ENCODE data around the gene SERINC3.
"Not testable (repeated sequence)": the region's sequence is repeated elsewhere in the genome, so short reads cannot be mapped to it uniquely, and the experiment has no call there.

Gene SERINC3

GRCh38 chr20:44521484-44522481, at the start of gene SERINC3:
TSS of gene SERINC3 (minus strand) at chr20:44522070. CDS start at chr20:44521951, 119 bp downstream.
- in situ Hi-C loops (cut with HindIII; ENCODE audit: low sequenced_read_pairs): no loop called here

- in situ Hi-C loops (cut with HindIII; ENCODE audit: low sequenced_read_pairs): no loop called here
Measured at GRCh38 chr20:44571362-44571988, 49.6 kb upstream of the SERINC3 start.

GRCh38 chr20:44570367-44570766, 48.5 kb upstream of the SERINC3 start:
- in situ Hi-C loops (cut with HindIII; ENCODE audit: low sequenced_read_pairs): no loop called here

- in situ Hi-C loops (cut with HindIII; ENCODE audit: low sequenced_read_pairs): no loop called here
Measured at GRCh38 chr20:44566811-44567210, 44.9 kb upstream of the SERINC3 start.

DNA sequence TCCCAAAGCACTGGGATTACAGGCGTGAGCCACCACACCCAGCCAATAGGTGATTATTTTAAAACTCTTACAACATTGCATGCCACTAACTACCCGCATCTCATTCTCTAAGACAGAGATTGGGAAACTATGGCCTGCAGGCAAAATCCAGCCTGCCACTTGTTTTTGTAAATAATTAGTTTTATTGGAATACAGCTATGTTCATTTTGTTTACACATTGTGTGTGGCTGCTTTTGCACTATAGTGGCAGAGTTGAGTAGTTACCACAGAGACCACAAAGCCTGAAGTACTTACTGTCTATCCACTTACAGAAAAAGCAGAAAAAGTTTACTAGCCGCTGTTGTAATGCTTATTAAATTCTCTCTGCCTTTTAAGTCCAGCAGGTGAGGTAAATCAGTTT, 44.1 kb upstream of the SERINC3 start:
- in situ Hi-C loops (cut with HindIII; ENCODE audit: low sequenced_read_pairs): no loop called here

GRCh38 chr20:44561876-44562275, 40.0 kb upstream of the SERINC3 start:
- in situ Hi-C loops (cut with HindIII; ENCODE audit: low sequenced_read_pairs): no loop called here

DNA sequence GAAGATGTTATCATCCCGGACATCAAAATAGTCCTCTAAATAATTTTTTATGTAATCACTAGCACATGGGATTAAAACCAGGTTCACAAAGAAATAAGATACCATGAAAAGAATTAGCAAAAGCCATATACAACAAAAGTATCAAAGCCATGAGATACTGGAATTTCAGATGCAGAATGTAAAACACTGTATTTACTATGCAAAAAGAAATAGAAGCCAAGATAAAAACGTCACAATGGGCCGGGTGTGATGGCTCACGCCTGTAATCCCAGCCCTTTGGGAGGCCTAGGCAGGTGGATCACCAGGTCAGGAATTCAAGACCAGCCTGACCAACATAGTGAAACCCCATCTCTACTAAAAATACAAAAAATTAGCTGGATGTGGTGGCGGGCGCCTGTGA, 38.9 kb upstream of the SERINC3 start:
- in situ Hi-C loops (cut with HindIII; ENCODE audit: low sequenced_read_pairs): not testable (repeated sequence)

GRCh38 chr20:44560229-44560628, 38.4 kb upstream of the SERINC3 start:
- in situ Hi-C loops (cut with HindIII; ENCODE audit: low sequenced_read_pairs): no loop called here

DNA sequence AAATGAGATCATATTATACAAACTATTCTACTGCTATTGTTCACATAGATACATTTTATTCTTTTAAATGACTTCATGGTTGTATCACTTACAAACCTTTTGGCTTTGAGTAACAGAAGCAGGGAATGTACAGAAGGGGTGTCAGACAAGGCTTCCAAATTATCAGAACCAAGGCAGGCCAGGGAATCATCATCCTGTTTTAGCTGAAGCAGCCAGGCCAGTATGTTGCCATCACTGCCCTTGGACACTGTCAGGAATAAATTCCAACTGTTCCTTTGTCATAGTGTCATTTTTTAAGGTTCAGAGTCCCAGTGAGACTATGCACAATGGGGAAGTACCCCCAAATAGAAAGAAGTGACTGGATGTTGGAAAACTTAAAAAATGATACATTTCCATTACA, 37.4 kb upstream of the SERINC3 start:
- in situ Hi-C loops (cut with HindIII; ENCODE audit: low sequenced_read_pairs): no loop called here

GRCh38 chr20:44552950-44553908, 31.4 kb upstream of the SERINC3 start:
- in situ Hi-C loops (cut with HindIII; ENCODE audit: low sequenced_read_pairs): loop anchor here (5.0 kb wide), 1 partner anchor 39 kb away; no protein-coding TSS in a partner anchor

DNA sequence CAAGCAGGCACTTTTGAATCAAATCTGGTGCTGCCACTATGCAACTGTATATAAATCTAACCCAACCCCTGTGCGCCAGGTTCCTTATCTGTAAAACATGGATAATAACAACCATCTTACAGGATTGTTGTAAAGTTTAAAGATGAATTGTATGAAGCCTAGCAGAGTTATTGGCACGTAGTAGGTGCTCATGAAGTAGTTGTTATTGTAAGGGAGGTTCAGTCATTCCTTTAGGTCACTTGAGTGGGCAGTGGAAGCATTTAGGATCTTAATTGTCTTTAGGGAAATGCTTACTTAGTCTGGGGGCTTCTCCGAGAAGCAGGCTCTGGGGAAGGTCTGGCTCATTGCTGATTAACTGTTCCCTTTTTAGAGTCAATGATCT, 30.7 kb upstream of the SERINC3 start:
- in situ Hi-C loops (cut with HindIII; ENCODE audit: low sequenced_read_pairs): loop anchor here (5.0 kb wide), 1 partner anchor 40 kb away; no protein-coding TSS in a partner anchor

DNA sequence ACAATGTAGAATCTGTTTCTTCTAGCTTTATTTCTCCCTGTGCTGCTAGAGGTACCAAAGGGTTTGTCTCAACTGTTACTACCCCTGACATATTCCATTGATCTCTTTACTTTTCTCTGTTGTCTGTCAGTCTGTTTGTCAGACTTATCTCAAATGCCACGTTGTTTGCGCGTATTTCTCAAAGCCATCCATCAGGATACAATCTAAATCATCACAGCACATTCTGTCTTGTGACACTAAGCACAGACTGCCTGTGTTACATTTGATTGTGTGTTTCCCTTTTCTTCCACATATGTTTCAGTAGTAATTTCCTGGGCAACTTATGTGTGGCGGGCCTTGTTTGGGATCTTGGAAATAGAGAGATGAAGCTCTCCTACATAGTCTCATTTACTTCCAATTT, 30.2 kb upstream of the SERINC3 start:
- in situ Hi-C loops (cut with HindIII; ENCODE audit: low sequenced_read_pairs): loop anchor here (5.0 kb wide), 1 partner anchor 40 kb away; no protein-coding TSS in a partner anchor

- in situ Hi-C loops (cut with HindIII; ENCODE audit: low sequenced_read_pairs): no loop called here
Measured at GRCh38 chr20:44549123-44549522, 27.3 kb upstream of the SERINC3 start.

GRCh38 chr20:44547419-44547818, 25.5 kb upstream of the SERINC3 start:
- in situ Hi-C loops (cut with HindIII; ENCODE audit: low sequenced_read_pairs): no loop called here

DNA sequence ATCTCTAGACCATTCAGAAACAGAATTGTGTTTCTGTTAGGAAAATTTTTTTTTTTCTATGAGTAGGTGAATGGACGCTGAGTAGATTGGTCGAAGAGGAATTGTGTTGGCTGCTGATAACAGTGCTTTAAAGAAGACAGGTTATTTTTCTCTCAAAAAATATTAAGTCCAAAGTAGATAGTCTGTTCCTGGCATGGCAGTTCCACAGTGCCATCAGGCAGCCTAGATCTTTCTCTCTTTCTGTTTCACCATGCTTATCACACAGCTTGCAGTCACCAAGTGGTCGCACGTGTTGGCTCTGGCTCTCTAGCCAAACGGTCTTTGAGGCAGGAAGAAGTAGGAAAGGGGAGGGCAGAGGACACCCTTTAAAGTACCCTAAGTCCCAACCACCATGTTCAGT, 22.4 kb upstream of the SERINC3 start:
- in situ Hi-C loops (cut with HindIII; ENCODE audit: low sequenced_read_pairs): no loop called here

- in situ Hi-C loops (cut with HindIII; ENCODE audit: low sequenced_read_pairs): no loop called here
Measured at GRCh38 chr20:44543358-44543757, 21.5 kb upstream of the SERINC3 start.

DNA sequence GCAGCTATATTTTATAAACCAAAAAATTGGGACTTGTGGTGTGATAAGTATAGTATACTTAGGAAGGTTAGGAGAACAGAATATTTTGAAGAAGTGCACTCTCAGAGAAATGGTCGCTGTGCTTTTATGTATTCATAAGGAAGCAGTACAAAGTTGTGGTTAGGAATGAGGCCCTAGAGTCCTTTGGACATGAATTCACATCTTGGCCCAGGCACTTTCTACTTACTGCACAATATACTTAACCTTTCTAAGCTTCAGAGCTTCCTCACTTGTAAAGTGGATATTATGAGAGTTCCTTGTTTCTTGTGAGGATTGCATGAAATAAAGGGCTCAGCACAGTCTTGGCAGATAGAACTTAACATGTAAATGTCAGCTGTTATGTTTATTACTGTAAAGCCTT, 21.0 kb upstream of the SERINC3 start:
- in situ Hi-C loops (cut with HindIII; ENCODE audit: low sequenced_read_pairs): no loop called here

DNA sequence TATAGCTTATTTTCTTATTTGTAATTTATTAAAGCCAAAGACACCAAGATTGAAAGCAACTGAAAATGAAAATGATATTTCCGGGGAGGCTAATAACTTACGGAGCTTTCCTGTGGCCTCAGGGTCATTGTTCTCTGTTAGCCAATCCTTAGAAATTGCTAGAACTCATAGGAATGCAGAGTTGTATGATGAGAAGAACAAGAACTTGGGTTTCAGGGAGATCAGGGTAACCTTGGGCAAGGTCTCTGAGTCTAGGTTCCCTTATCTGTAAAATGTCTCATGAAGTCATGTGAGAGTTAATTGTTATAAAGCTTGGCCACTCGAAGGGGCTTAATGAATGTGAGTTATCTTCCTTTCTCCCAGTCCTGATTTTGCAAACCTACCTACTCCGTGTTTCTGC, 20.1 kb upstream of the SERINC3 start:
- in situ Hi-C loops (cut with HindIII; ENCODE audit: low sequenced_read_pairs): no loop called here

DNA sequence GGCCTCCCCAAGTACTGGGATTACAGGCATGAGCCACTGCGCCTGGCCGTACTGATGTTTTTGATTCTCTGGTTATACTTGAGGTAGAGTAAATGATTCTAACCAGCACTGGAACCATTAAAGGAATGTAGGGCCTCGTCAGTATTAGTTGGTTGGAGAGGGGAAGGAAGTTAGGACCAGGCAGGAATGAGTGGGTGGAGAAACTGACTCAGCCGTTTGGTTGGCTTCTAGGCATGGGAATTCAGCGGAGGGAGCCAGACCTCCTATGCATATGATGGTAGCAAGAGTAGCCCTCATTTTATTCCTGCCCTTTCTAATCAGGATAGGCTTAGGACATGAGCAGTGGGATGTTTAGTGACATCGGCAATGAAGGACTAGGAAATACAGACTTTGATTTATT, 19.0 kb upstream of the SERINC3 start:
- in situ Hi-C loops (cut with HindIII; ENCODE audit: low sequenced_read_pairs): no loop called here

DNA sequence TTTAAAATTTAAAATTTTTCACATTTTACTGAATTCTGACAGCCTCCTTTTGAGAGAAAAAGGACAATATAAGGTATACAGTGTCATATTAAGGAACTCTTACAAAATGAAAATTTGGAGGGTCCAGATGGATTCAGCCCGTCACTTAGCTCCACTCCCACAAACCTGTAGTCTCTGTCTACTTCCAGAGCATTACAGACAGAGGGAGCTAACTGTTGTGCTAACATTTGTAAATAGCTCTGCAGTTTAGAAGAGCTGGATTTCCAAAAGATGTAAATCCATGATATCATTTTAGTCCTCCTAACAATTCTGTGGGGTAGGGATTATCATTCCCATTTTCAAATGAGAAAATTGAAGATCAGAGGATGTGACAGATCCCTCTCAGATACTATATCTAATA, 16.1 kb upstream of the SERINC3 start:
- in situ Hi-C loops (cut with HindIII; ENCODE audit: low sequenced_read_pairs): no loop called here

DNA sequence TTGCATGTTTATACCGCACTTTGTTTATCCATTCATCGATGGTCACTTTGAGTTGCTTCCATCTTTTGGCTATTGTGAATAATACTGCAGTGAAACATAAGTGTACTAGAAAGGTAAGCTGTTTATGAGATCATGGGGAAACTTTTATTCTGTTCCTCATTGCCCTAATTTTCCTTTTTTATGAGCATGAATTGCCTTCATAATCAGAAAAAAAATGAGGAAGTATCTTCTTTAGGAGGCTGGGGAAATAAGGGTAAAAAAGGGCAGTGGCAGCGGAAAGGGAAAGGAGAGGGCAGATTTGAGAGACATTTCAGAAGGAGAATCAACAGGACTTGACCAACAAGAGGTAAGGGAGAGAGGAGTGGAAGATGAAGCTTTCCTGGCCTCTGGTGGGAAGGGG, 14.3 kb upstream of the SERINC3 start:
- in situ Hi-C loops (cut with HindIII; ENCODE audit: low sequenced_read_pairs): no loop called here

Measured in DLD1 (cell line).